Measurements from ENCODE around the gene WASHC2C.
"Not testable (repeated sequence)": the region's sequence is repeated elsewhere in the genome, so short reads cannot be mapped to it uniquely, and the experiment has no call there.

DNA sequence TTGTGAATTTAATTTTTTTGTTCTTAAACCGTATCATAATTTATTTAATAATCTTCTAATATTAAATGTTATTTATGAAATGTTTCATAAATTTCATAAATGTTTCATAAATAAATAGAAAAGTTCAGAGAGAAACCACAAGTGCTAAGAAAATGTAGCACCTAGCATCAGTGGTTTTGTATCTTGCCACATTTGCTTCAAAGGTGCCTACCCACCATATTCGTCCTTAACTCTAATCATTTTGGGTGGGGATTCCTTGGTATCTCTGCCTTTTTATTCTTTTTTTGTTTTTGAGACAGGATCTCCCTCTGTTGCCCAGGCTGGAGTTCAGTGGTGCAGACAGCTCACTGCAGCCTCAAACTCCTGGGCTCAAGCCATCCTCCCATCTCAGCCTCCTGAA is 7.4 kb downstream of the WASHC2C start:
- not testable (repeated sequence) for TF ChIP-seq EZH2 (IDR thresholded peaks at IDR 0.05; ENCODE audit: low read depth)
- TF ChIP-seq, protein P1, sequence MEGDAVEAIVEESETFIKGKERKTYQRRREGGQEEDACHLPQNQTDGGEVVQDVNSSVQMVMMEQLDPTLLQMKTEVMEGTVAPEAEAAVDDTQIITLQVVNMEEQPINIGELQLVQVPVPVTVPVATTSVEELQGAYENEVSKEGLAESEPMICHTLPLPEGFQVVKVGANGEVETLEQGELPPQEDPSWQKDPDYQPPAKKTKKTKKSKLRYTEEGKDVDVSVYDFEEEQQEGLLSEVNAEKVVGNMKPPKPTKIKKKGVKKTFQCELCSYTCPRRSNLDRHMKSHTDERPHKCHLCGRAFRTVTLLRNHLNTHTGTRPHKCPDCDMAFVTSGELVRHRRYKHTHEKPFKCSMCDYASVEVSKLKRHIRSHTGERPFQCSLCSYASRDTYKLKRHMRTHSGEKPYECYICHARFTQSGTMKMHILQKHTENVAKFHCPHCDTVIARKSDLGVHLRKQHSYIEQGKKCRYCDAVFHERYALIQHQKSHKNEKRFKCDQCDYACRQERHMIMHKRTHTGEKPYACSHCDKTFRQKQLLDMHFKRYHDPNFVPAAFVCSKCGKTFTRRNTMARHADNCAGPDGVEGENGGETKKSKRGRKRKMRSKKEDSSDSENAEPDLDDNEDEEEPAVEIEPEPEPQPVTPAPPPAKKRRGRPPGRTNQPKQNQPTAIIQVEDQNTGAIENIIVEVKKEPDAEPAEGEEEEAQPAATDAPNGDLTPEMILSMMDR (conservative IDR thresholded peaks at IDR 0.05), result not testable (repeated sequence)

Measured in PC-9 (cell line).